Endothelial cell (in vitro differentiated cells): Measurements from ENCODE around the gene CD22. TPM values are rescaled to one million over a fixed set of nuclear protein-coding genes. Genes with fewer than 3 reads are reported as not detected.
"Not testable (repeated sequence)": the region's sequence is repeated elsewhere in the genome, so short reads cannot be mapped to it uniquely, and the experiment has no call there.

ENCODE experiments used
- DNase-seq: peaks from one replicate; pipeline ENCODE4 v3.0.0; 2021; ENCODE audit warnings: low spot score
- H3K27ac Mint-ChIP-seq: one replicate; pipeline ENCODE4 v1.8.0; 2021; ENCODE audit warnings: mixed read lengths, inconsistent platforms; ENCODE audit not compliant: unreplicated experiment
- H3K27me3 Mint-ChIP-seq: one replicate; pipeline ENCODE4 v1.8.0; 2021; ENCODE audit warnings: mild to moderate bottlenecking, moderate library complexity, mixed read lengths, inconsistent platforms; ENCODE audit not compliant: unreplicated experiment
- H3K36me3 Mint-ChIP-seq: one replicate; pipeline ENCODE4 v1.8.0; 2021; ENCODE audit warnings: mild to moderate bottlenecking, low read depth, mixed read lengths, inconsistent platforms; ENCODE audit not compliant: unreplicated experiment
- H3K4me1 Mint-ChIP-seq: one replicate; pipeline ENCODE4 v1.8.0; 2021; ENCODE audit warnings: mild to moderate bottlenecking, mixed read lengths, inconsistent platforms; ENCODE audit not compliant: unreplicated experiment
- H3K4me3 Mint-ChIP-seq: one replicate; pipeline ENCODE4 v1.8.0; 2021; ENCODE audit warnings: mild to moderate bottlenecking, mixed read lengths, inconsistent platforms; ENCODE audit not compliant: unreplicated experiment
- H3K9me3 Mint-ChIP-seq: one replicate; pipeline ENCODE4 v1.8.0; 2021; ENCODE audit warnings: mixed read lengths, inconsistent platforms; ENCODE audit not compliant: unreplicated experiment
- CTCF ChIP-seq: fragments of 200-600 bp; sonication (generic); IDR thresholded peaks from one replicate; pipeline ENCODE4 v1.5.0; 2021; ENCODE audit warnings: antibody characterized with exemption; ENCODE audit not compliant: unreplicated experiment
- total RNA-seq: library from RNA; stranded (reverse); fragmentation: NEBNext Ultra II Directional; extraction: Animal tissue kit (Norgen Biotek cat#: 25700); gene quantifications from one replicate; pipeline ENCODE4 v1.2.1, GENCODE V29; 2021; ENCODE audit not compliant: unreplicated experiment

The CD22 gene
- total RNA-seq, 1 donor from 2014 or later, result not detected

GRCh38 chr19:35375505-35376307, 46.7 kb downstream of the CD22 start:
- no peaks in the 10 kb centered on the region for H3K36me3 Mint-ChIP-seq
- H3K4me1 Mint-ChIP-seq, result no peaks in the 10 kb centered on the region
- DNase-seq, result no peak
- H3K9me3 Mint-ChIP-seq, result no peaks in the 10 kb centered on the region
- no peak for TF ChIP-seq CTCF
- H3K4me3 Mint-ChIP-seq, result no peak overlapping the region
- no peak overlapping the region for H3K27ac Mint-ChIP-seq
- peaks cover 9% of the 10 kb centered on the region for H3K27me3 Mint-ChIP-seq

GRCh38 chr19:35377656-35378055, 48.7 kb downstream of the CD22 start:
- TF ChIP-seq CTCF, result no peak
- peaks cover 9% of the 10 kb centered on the region for H3K27me3 Mint-ChIP-seq
- no peak overlapping the region for H3K4me3 Mint-ChIP-seq
- no peaks in the 10 kb centered on the region for H3K4me1 Mint-ChIP-seq
- H3K9me3 Mint-ChIP-seq, result no peaks in the 10 kb centered on the region
- H3K36me3 Mint-ChIP-seq, result no peaks in the 10 kb centered on the region
- no peak overlapping the region for H3K27ac Mint-ChIP-seq
- no peak for DNase-seq

GRCh38 chr19:35378356-35378755, 49.4 kb downstream of the CD22 start:
- Mint-ChIP-seq H3K4me1 (no peaks in the 10 kb centered on the region), H3K4me3 (no peak overlapping the region)

GRCh38 chr19:35379545-35379944, 50.6 kb downstream of the CD22 start:
- H3K9me3 Mint-ChIP-seq, H3K36me3 Mint-ChIP-seq, DNase-seq, H3K27me3 Mint-ChIP-seq, H3K4me3 Mint-ChIP-seq, H3K27ac Mint-ChIP-seq, H3K4me1 Mint-ChIP-seq: not testable (repeated sequence)

More at GRCh38 chr19:35378356-35378755, 49.4 kb downstream of the CD22 start:
- peaks cover 9% of the 10 kb centered on the region for H3K27me3 Mint-ChIP-seq
- no peak for TF ChIP-seq CTCF
- DNase-seq, result no peak
- no peak overlapping the region for H3K27ac Mint-ChIP-seq
- H3K36me3 Mint-ChIP-seq, result no peaks in the 10 kb centered on the region
- no peaks in the 10 kb centered on the region for H3K9me3 Mint-ChIP-seq

- no peak overlapping the region for H3K4me3 Mint-ChIP-seq
- no peaks in the 10 kb centered on the region for H3K4me1 Mint-ChIP-seq
- no peaks in the 10 kb centered on the region for H3K9me3 Mint-ChIP-seq
- peaks cover 4% of the 10 kb centered on the region for H3K27me3 Mint-ChIP-seq
- no peak for DNase-seq
- no peak overlapping the region for H3K27ac Mint-ChIP-seq
- no peak for TF ChIP-seq CTCF
- H3K36me3 Mint-ChIP-seq, result no peaks in the 10 kb centered on the region
These were observed 51.0 kb downstream of the CD22 start for GRCh38 chr19:35379992-35380391.
